ENCODE results near the gene MGAT4A. TPM values are rescaled to one million over a fixed set of nuclear protein-coding genes. Genes with fewer than 3 reads are reported as not detected.

The MGAT4A gene
- total and polyA plus RNA-seq, 2 of the 13 experiments (the other 11 are each of a cell fraction or from before 2014, with no cell fraction given), result 47.2 to 90.9 TPM

GRCh38 chr2:98727369-98728087 lies 3.4 kb downstream of the MGAT4A start (continued):
- TF ChIP-seq, protein P1, sequence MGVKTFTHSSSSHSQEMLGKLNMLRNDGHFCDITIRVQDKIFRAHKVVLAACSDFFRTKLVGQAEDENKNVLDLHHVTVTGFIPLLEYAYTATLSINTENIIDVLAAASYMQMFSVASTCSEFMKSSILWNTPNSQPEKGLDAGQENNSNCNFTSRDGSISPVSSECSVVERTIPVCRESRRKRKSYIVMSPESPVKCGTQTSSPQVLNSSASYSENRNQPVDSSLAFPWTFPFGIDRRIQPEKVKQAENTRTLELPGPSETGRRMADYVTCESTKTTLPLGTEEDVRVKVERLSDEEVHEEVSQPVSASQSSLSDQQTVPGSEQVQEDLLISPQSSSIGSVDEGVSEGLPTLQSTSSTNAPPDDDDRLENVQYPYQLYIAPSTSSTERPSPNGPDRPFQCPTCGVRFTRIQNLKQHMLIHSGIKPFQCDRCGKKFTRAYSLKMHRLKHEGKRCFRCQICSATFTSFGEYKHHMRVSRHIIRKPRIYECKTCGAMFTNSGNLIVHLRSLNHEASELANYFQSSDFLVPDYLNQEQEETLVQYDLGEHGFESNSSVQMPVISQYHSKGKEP (CRISPR knock-in tag; IDR thresholded peaks at IDR 0.05), result no peak
- peak; percentile 79 for TF ChIP-seq ZNF652 (CRISPR knock-in tag; IDR thresholded peaks at IDR 0.05; ENCODE audit: borderline replicate concordance, low read depth)
- TF ChIP-seq, protein P2, sequence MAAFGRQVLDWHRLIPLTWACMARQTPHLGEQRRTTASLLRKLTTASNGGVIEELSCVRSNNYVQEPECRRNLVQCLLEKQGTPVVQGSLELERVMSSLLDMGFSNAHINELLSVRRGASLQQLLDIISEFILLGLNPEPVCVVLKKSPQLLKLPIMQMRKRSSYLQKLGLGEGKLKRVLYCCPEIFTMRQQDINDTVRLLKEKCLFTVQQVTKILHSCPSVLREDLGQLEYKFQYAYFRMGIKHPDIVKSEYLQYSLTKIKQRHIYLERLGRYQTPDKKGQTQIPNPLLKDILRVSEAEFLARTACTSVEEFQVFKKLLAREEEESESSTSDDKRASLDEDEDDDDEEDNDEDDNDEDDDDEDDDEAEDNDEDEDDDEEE (CRISPR knock-in tag; IDR thresholded peaks at IDR 0.05), result no peak
- TF ChIP-seq SAP130 (CRISPR knock-in tag; IDR thresholded peaks at IDR 0.05; ENCODE audit: low read depth), result peak; percentile 21; the same call in 1 of the 2 replicates
- 0 out of 2 replicates have a peak, but pooled peaks have one; percentile 21 for TF ChIP-seq PHF8 (CRISPR knock-in tag; IDR thresholded peaks at IDR 0.05)
- no peak for TF ChIP-seq BRF2 (CRISPR knock-in tag; IDR thresholded peaks at IDR 0.05)
- TF ChIP-seq KAT7 (CRISPR knock-in tag; IDR thresholded peaks at IDR 0.05; ENCODE audit: borderline replicate concordance), result 0 out of 2 replicates have a peak, but pooled peaks have one; percentile 38
- TF ChIP-seq ZNF232 (CRISPR knock-in tag; IDR thresholded peaks at IDR 0.05; ENCODE audit: borderline replicate concordance), result no peak
- TF ChIP-seq HHEX (CRISPR knock-in tag; IDR thresholded peaks at IDR 0.05), result no peak
- TF ChIP-seq FOXP1 (IDR thresholded peaks at IDR 0.05), result no peak
- 0 out of 2 replicates have a peak, but pooled peaks have one; percentile 3 for TF ChIP-seq FOXP1 (CRISPR knock-in tag; IDR thresholded peaks at IDR 0.05)
- TF ChIP-seq GTF3A (CRISPR knock-in tag; conservative IDR thresholded peaks at IDR 0.05), result no peak
- peak; percentile 23; the same call in 1 of the 2 replicates for TF ChIP-seq RBFOX2 (IDR thresholded peaks at IDR 0.05; ENCODE audit: low read depth, low read length)
- TF ChIP-seq ZSCAN29 (CRISPR knock-in tag; conservative IDR thresholded peaks at IDR 0.05), result peak; percentile 84
- peak; percentile 28 for TF ChIP-seq HNF4A (CRISPR knock-in tag; IDR thresholded peaks at IDR 0.05)
- TF ChIP-seq, protein P3, sequence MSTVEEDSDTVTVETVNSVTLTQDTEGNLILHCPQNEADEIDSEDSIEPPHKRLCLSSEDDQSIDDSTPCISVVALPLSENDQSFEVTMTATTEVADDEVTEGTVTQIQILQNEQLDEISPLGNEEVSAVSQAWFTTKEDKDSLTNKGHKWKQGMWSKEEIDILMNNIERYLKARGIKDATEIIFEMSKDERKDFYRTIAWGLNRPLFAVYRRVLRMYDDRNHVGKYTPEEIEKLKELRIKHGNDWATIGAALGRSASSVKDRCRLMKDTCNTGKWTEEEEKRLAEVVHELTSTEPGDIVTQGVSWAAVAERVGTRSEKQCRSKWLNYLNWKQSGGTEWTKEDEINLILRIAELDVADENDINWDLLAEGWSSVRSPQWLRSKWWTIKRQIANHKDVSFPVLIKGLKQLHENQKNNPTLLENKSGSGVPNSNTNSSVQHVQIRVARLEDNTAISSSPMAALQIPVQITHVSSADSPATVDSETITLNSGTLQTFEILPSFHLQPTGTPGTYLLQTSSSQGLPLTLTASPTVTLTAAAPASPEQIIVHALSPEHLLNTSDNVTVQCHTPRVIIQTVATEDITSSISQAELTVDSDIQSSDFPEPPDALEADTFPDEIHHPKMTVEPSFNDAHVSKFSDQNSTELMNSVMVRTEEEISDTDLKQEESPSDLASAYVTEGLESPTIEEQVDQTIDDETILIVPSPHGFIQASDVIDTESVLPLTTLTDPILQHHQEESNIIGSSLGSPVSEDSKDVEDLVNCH (CRISPR knock-in tag; IDR thresholded peaks at IDR 0.05), result no peak
- no peak for TF ChIP-seq SRSF4 (IDR thresholded peaks at IDR 0.05; ENCODE audit: low read depth, low read length, poor library complexity, severe bottlenecking)
- TF ChIP-seq ZBTB25 (CRISPR knock-in tag; IDR thresholded peaks at IDR 0.05), result 0 out of 2 replicates have a peak, but pooled peaks have one; percentile 26
- no peak for TF ChIP-seq PREB (CRISPR knock-in tag; IDR thresholded peaks at IDR 0.05)
